Endothelial cell of umbilical vein (primary cell): ENCODE results near the gene TGM1. TPM values are rescaled to one million over a fixed set of nuclear protein-coding genes. Genes with fewer than 3 reads are reported as not detected.

Experiments used
- BruUV-seq: library from RNA; stranded (reverse); fragments of 400-500 nt; replicated peaks from 2 replicates; lab custom pipeline; 2021; lab: Mats Ljungman, UMichigan
- CTCF ChIA-PET: fragments of 300-600, 350-600 bp; sonication (Branson Sonifier 250); formaldehyde crosslinking; loops from one replicate; lab custom pipeline; 2021; ENCODE audit warnings: antibody characterized with exemption, inconsistent platforms; lab: Charles Lee
- POLR2A ChIA-PET: fragments of 300-600, 350-600 bp; sonication (Branson Sonifier 250); formaldehyde crosslinking; loops from one replicate; lab custom pipeline; 2021; ENCODE audit warnings: antibody characterized with exemption, inconsistent platforms; lab: Charles Lee
- DNase-seq: peaks from one replicate; pipeline ENCODE4 v3.0.0-alpha.2; 2011; ENCODE audit warnings: low read depth, low spot score
- FAIRE-seq: peaks from 2 replicates; lab custom pipeline; 2011; peaks lifted over from hg19 to GRCh38; lab: Jason Lieb, UNC
- H2AFZ ChIP-seq: 2 replicates; pipeline ENCODE4 v1.6.0; 2012; ENCODE audit warnings: low read depth, low read length, control low read depth, inconsistent platforms
- H3K27ac ChIP-seq: 2 replicates; pipeline ENCODE4 v1.5.1; 2011; ENCODE audit warnings: low read depth, mild to moderate bottlenecking, control low read depth, low read length, moderate library complexity; ENCODE audit not compliant: insufficient read depth
- H3K27me3 ChIP-seq, 2 experiments: 2 replicates each; pipeline versions ENCODE4 v1.6.0 to v1.6.1; 2011; ENCODE audit warnings: low read length in 2 of 2, mixed read lengths in 1 of 2; ENCODE audit not compliant: control insufficient read depth in 2 of 2, insufficient read depth in 2 of 2
- H3K36me3 ChIP-seq, 2 experiments: 2 replicates in 1 of 2; 3 replicates in 1 of 2; pipeline ENCODE4 v1.5.1; 2011; ENCODE audit warnings: low read length in 2 of 2, mild to moderate bottlenecking in 1 of 2, moderate library complexity in 1 of 2; ENCODE audit not compliant: control insufficient read depth in 2 of 2, insufficient read depth in 2 of 2; ENCODE audit errors: extremely low read depth in 1 of 2
- H3K4me1 ChIP-seq: 3 replicates; pipeline ENCODE4 v1.5.1; 2011; ENCODE audit warnings: mild to moderate bottlenecking, low read length; ENCODE audit not compliant: control insufficient read depth, insufficient read depth; ENCODE audit errors: extremely low read depth
- H3K4me2 ChIP-seq: 2 replicates; pipeline ENCODE4 v1.6.1; 2011; ENCODE audit warnings: low read length, control low read depth, mixed read lengths; ENCODE audit not compliant: insufficient read depth
- H3K4me3 ChIP-seq, 3 experiments: fragments of 200-600 bp in 1 of 3; sonication (generic), shearing (Covaris generic) in 1 of 3; replicated peaks in 1 of 3; 2 replicates each; pipeline ENCODE4 v1.5.1; 2011 to 2016; ENCODE audit warnings: control low read depth in 3 of 3, low read length in 3 of 3, mild to moderate bottlenecking in 2 of 3, inconsistent platforms in 1 of 3, low read depth in 1 of 3, moderate library complexity in 1 of 3; ENCODE audit not compliant: insufficient read depth in 1 of 3
- H3K79me2 ChIP-seq: 2 replicates; pipeline ENCODE4 v1.6.0; 2012; ENCODE audit warnings: low read length, inconsistent platforms; ENCODE audit not compliant: control insufficient read depth, insufficient read depth
- H3K9ac ChIP-seq: replicated peaks from 2 replicates; pipeline ENCODE3; 2011; ENCODE audit warnings: low read length, control low read depth; ENCODE audit not compliant: insufficient read depth; ENCODE audit errors: extremely low read depth
- H3K9me1 ChIP-seq: replicated peaks from 3 replicates; pipeline ENCODE4 v1.6.0; 2011; ENCODE audit warnings: mild to moderate bottlenecking, low read length; ENCODE audit not compliant: control insufficient read depth, insufficient read depth; ENCODE audit errors: extremely low read depth
- H3K9me3 ChIP-seq: replicated peaks from 2 replicates; pipeline ENCODE4 v1.5.1; 2012; ENCODE audit warnings: low read length, inconsistent platforms; ENCODE audit not compliant: control insufficient read depth, insufficient read depth
- H4K20me1 ChIP-seq: replicated peaks from 2 replicates; pipeline ENCODE3; 2011; ENCODE audit warnings: mild to moderate bottlenecking, low read length; ENCODE audit not compliant: control insufficient read depth, insufficient read depth; ENCODE audit errors: extremely low read depth
- CTCF ChIP-seq, 2 donors: IDR thresholded peaks; 1 replicate in 1 of 2; 2 replicates in 1 of 2; pipeline ENCODE4 v1.5.1; 2011; ENCODE audit warnings: low read length in 2 of 2, mild to moderate bottlenecking in 2 of 2, moderate library complexity in 2 of 2, control low read depth in 1 of 2, inconsistent platforms in 1 of 2, low read depth in 1 of 2; ENCODE audit not compliant: insufficient read depth in 1 of 2; ENCODE audit errors: extremely low read depth in 1 of 2
- EZH2 ChIP-seq: IDR thresholded peaks from 2 replicates; pipeline ENCODE4 v1.6.1; 2012; ENCODE audit warnings: borderline replicate concordance, low read depth, mild to moderate bottlenecking, moderate library complexity, low read length, inconsistent platforms; ENCODE audit not compliant: severe bottlenecking
- FOS ChIP-seq: IDR thresholded peaks from 2 replicates; pipeline ENCODE4 v1.6.1; 2011; ENCODE audit warnings: mild to moderate bottlenecking, low read length, moderate library complexity, borderline replicate concordance; ENCODE audit not compliant: insufficient read depth
- GATA2 ChIP-seq: IDR thresholded peaks from 2 replicates; pipeline ENCODE4 v1.7.0; 2011; ENCODE audit warnings: low read depth, mild to moderate bottlenecking, moderate library complexity, mixed read lengths, low read length; ENCODE audit not compliant: insufficient read length, insufficient read depth
- JUN ChIP-seq: IDR thresholded peaks from 2 replicates; pipeline ENCODE4 v1.6.1; 2011; ENCODE audit warnings: borderline replicate concordance, low read depth; ENCODE audit not compliant: insufficient read length, insufficient read depth
- MAX ChIP-seq: IDR thresholded peaks from 2 replicates; pipeline ENCODE4 v1.6.1; 2011; ENCODE audit not compliant: insufficient read depth, insufficient read length
- MYC ChIP-seq: IDR thresholded peaks from one replicate; pipeline ENCODE4 v1.6.1; 2011; ENCODE audit warnings: mild to moderate bottlenecking, low read depth, low read length
- POLR2A ChIP-seq: IDR thresholded peaks from 2 replicates; pipeline ENCODE4 v1.6.1; 2012; ENCODE audit warnings: low read depth, mild to moderate bottlenecking, control low read depth, low read length
- POLR2AphosphoS5 ChIP-seq: IDR thresholded peaks from 2 replicates; pipeline ENCODE4 v1.6.1; 2012; ENCODE audit warnings: low read depth, mild to moderate bottlenecking, control low read depth, low read length, moderate library complexity; ENCODE audit not compliant: insufficient read depth
- dilution Hi-C: fragments of 300-500 bp; cut with MboI; formaldehyde crosslinking; loops from one replicate; pipeline ENCODE4 v1.15.0; 2019; ENCODE audit warnings: low sequenced_read_pairs; ENCODE audit not compliant: extremely low pct_ligation_motif_present
- intact Hi-C: fragments of 100-400 bp; cut with micrococcal nuclease; formaldehyde crosslinking; loops from one replicate; pipeline ENCODE4 v1.10.0; 2022
- polyA plus RNA-seq, 4 experiments: library from polyadenylated mRNA; depleted of rRNA in 3 of 4; stranded (reverse) in 3 of 4; unstranded in 1 of 4; fragments of >200 nt; gene quantifications; 2 replicates each; pipeline versions ENCODE4 v1.2.1 to v1.2.3, GENCODE V29; 2011 to 2012; ENCODE audit warnings: missing spikeins in 1 of 4
- total RNA-seq: library from RNA; stranded (reverse); gene quantifications from 2 replicates; pipeline ENCODE4 v1.2.3, GENCODE V29; 2021

The TGM1 gene
- total and polyA plus RNA-seq, 2 donors (not counting 3 experiments of a cell fraction or from before 2014, with no cell fraction given) = 1.0 to 3.4 TPM

- Histone ChIP-seq H3K4me3 (no peak overlapping the region), H4K20me1 (no peaks in the 10 kb centered on the region), H3K36me3 (peaks cover 5 to 12% of the 10 kb centered on the region in 2 experiments), H3K79me2 (peaks cover 11% of the 10 kb centered on the region), H3K27me3 (no peaks in the 10 kb centered on the region), H2AFZ (peak overlapping the region; percentile 8), H3K9me3 (no peaks in the 10 kb centered on the region), H3K4me1 (peaks cover 22% of the 10 kb centered on the region), H3K27ac (peak overlapping the region; percentile 71), H3K9ac (peak overlapping the region; percentile 14), H3K4me2 (no peak overlapping the region), H3K9me1 (no peaks in the 10 kb centered on the region)
- POLR2A ChIA-PET = interaction anchor here (1.0 to 1.5 kb wide), 2 partner anchors 54 to 81 kb away, joined by 3 to 7 read pairs; partner anchors contain the start of genes MDP1 and TINF2
- TF ChIP-seq POLR2AphosphoS5 = peak; percentile 50
- TF ChIP-seq FOS = peak; percentile 88
- TF ChIP-seq JUN = peak; percentile 84
- TF ChIP-seq CTCF (IDR thresholded peaks at IDR 0.05; ENCODE audit: extremely low read depth in 1 of 2, insufficient read depth in 1 of 2, low read depth in 1 of 2, low read length in 2 of 2) = peak; percentile 74 to 79
- no peak for TF ChIP-seq EZH2
- peak; percentile 45 for TF ChIP-seq POLR2A
- TF ChIP-seq MYC = no peak
- TF ChIP-seq GATA2 = no peak
- TF ChIP-seq MAX = peak; percentile 42
- DNase-seq (peak; percentile 89), FAIRE-seq (peak; percentile 99)
- intact Hi-C loops (loop anchor here (1.0 to 5.0 kb wide), 6 partner anchors 53 to 238 kb away; partner anchors contain the start of genes IPO4, IRF9, MDP1 and PSME2), dilution Hi-C loops (no loop called here)
- CTCF ChIA-PET = interaction anchor here (0.5 to 5.5 kb wide), 40 partner anchors 11 to 241 kb away, joined by 3 to 199 read pairs (median 6); partner anchors contain the start of genes CHMP4A, CIDEB, DCAF11 and EMC9
- TSS peak; percentile 20 for BruUV-seq
Measured at GRCh38 chr14:24296341-24297157, 33.6 kb upstream of the TGM1 start.
